ENCODE measurements around the gene LSM8.

DNA sequence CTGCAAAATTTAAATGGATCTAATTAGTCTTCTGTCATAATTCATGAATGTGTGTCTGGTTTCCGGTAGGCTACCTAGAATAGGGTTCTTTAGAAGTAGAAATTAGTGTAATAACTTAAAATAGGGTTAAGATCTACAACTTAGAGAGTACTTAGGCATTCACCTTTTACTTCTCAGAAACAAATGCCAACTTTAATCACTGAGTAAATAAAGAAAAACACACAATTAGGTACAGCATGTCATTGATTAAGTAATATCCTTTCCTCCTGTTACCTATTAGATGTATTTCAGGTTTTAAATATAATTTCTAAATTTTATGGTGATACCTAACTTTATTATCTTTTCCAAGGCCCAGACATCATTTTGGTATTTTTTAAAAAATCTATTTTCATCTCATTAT is 49.8 kb downstream of the LSM8 start:
- no peak for TF ChIP-seq ZNF274 (IDR thresholded peaks at IDR 0.05; ENCODE audit: insufficient read depth, insufficient read length)
- no peak for TF ChIP-seq RAD21 (IDR thresholded peaks at IDR 0.05; ENCODE audit: insufficient read depth, low read depth, low read length)
- TF ChIP-seq PML (IDR thresholded peaks at IDR 0.05; ENCODE audit: low read length), result no peak
- TF ChIP-seq MYC (IDR thresholded peaks at IDR 0.05; ENCODE audit: insufficient read depth, insufficient read length, insufficient replicate concordance, low read length, severe bottlenecking), result no peak
- TF ChIP-seq, protein P1, sequence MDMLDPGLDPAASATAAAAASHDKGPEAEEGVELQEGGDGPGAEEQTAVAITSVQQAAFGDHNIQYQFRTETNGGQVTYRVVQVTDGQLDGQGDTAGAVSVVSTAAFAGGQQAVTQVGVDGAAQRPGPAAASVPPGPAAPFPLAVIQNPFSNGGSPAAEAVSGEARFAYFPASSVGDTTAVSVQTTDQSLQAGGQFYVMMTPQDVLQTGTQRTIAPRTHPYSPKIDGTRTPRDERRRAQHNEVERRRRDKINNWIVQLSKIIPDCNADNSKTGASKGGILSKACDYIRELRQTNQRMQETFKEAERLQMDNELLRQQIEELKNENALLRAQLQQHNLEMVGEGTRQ (IDR thresholded peaks at IDR 0.05; ENCODE audit: borderline replicate concordance, low read depth, low read length), result no peak
- TF ChIP-seq TARDBP (IDR thresholded peaks at IDR 0.05; ENCODE audit: borderline replicate concordance), result no peak
